ACHN (cell line): ENCODE results near the gene SYCE3.
A peak's percentile ranks its signal among the peaks of the same experiment; 100 is the strongest.

Source experiments
- DNase-seq: peaks from one replicate; pipeline ENCODE4 v3.0.0-alpha.2; 2015
- in situ Hi-C: cut with HindIII; loops from 2 replicates; pipeline ENCODE4 v1.10.0; 2017; ENCODE audit warnings: low sequenced_read_pairs, low pct_ligation_motif_present, low pct_unique_long_range_greater_than_20kb

SYCE3 gene

DNA sequence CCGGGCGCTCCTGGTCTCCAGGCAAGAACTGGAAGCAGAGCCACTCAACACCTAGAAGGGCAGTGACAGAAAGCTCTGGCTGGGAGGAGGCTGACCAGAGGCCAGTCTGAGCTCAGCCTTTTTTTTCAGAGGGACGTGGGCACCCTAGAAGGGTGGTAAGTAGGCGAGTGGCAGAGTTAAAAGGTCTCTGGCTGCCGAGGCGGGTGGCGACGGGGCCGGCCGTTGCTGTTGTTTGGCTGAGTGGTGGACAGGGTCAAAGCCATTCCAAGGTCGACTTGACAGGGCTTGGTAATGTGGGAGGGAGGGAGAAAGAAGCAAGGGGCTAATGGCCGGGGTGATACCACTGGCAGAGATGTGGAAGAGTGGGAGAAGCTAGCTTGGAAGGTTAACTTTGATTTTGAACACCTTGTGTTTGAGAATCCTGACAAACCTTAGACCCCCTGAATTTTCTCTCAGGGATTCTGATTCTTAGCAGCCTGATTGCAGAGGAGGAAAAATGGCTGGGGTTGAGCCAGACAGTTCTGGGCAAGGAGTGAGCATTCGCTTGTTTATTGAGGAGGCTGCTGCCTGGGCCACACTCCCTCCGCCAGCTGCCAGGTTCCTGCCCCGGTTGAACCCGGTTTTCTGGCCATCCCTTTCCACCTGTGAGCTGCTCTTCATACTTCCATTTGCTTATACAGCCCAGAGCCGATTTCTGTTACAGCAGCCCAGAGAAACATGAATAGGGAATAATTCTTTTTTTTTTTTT, 868 bp upstream of the SYCE3 start:
- in situ Hi-C loops = no loop called here
- no peak for DNase-seq

- in situ Hi-C loops = no loop called here
- DNase-seq = no peak
Observed at GRCh38 chr22:50561401-50562358, 1.0 kb downstream of the SYCE3 start.

DNA sequence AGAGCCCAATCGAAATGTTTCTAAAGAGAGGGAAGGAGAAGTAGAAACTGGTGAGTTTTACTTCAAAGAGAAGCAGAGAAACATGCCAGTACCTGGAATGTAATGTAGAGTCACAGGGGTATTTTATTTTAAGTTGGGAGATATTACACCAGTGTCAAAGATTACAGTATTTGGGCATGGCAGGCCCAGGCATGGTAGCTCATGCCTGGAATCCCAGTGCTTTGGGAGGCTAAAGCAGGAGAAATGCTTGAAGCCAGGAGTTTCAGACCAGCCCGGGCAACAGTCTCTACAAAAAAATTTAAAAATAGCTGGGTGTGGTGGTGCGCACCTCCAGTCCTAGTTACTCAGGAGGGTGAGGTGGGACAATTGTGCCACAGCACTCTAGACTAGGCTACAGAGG, 2.7 kb downstream of the SYCE3 start:
- in situ Hi-C loops = no loop called here
- DNase-seq = no peak

DNA sequence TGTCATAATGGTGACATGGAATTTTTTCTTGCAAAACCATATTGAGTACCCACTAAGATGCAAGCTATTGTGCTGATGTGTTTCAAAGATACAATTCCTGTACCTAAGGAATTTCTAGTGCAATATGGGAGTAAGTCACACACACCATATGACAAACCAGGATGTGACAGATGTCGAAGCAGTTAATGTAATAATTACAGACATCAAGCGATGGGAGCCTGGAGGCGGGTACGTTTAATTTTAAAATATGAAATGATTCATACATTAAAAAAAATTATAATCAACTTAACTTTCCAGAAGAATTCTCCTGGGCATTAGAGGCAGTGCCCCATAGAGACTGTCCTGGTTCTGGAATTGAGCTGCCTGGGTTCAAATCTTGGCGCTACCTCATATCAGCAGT, 6.0 kb downstream of the SYCE3 start:
- DNase-seq = no peak
- in situ Hi-C loops = no loop called here

- no peak for DNase-seq
- in situ Hi-C loops = no loop called here
Observed at GRCh38 chr22:50553310-50553709, 9.4 kb downstream of the SYCE3 start.

DNA sequence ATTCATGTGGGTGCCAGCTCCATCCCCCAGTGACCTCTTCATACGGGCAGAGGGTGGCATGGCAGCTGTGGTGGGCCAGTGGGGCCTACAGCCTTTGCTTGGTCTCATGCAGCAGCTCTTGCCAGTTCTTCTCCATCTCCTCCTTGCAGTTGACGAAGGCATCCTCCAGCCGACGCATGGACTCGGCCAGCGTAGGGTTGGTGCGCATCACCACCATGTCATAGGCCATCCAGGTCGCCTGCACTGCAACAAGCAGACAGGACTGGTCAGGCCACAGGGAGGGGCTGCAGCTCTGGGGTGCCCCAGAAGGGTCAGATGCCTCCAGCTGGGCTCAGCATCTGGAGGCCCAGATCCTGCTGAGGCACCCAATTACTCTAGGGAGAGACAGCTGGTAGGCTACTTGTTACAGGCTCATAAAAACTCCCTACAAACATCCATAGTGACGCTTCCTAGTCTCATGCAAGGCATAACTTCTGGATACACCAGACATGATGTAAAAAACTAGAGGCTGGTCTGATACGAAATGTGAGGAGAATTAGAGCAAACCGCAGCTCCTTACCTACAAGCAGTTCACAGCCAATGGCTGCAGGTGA, 11.5 kb downstream of the SYCE3 start:
- no peak for DNase-seq
- in situ Hi-C loops = no loop called here

- DNase-seq = no peak
- in situ Hi-C loops = no loop called here
Observed at GRCh38 chr22:50550395-50550794, 12.3 kb downstream of the SYCE3 start.

GRCh38 chr22:50548921-50549790, 13.6 kb downstream of the SYCE3 start:
- in situ Hi-C loops = no loop called here
- DNase-seq = no peak

GRCh38 chr22:50548040-50548920, 14.4 kb downstream of the SYCE3 start:
- no peak for DNase-seq
- in situ Hi-C loops = no loop called here

GRCh38 chr22:50547263-50547985, 15.3 kb downstream of the SYCE3 start:
- in situ Hi-C loops = no loop called here
- DNase-seq = no peak

- DNase-seq = no peak
- in situ Hi-C loops = no loop called here
Observed at GRCh38 chr22:50546326-50547262, 16.1 kb downstream of the SYCE3 start.

DNA sequence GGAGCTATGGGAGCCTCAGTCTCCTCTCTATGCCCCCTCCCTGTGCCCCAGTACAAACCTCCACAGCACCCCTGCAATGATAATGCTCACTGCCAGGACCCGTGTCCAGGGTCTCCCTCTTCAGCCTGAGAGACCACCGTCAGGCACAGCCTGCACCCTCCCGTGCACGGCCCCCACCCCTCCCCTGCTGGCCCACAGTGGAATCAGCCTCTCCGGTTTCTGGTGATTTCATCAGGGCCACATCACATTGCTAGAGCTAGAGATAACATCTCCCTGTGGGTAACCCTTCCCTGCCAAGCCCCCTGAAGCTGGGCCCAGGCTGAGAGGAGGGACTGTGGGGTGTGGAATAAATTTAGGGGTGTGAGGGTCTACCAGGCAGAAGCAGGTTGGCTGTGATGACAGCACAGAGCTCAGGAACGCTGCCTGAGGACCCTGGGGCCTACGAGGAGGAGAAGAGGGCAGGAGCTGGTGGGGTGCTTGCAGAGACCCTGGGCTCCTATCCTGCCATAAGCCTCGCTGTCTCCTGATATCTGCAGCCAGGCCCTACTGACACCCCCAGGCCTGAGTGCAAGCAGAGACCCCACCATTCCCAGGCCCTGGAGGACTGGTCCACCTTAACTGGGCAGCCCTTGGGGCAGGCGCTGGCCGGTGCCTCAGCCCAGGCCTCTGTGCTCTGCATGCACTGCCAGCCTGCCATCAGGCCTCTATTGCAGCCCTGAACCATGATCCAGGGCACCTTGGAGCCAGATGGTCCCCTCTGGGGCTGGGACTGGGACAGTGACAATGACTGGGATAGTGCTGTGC, 17.0 kb downstream of the SYCE3 start, which contains the start of gene KLHDC7B:
TSS of gene KLHDC7B (plus strand) at position 378 of the 804 bp plus-strand sequence. CDS start at position 723, 345 bp downstream.
- no peak for DNase-seq
- in situ Hi-C loops = no loop called here

GRCh38 chr22:50544746-50545253, 17.9 kb downstream of the SYCE3 start:
- no peak for DNase-seq
- in situ Hi-C loops = no loop called here

GRCh38 chr22:50544078-50544745, 18.5 kb downstream of the SYCE3 start:
- peak; percentile 81 for DNase-seq
- in situ Hi-C loops = no loop called here
